Measurements from ENCODE around the gene HDLBP.
"Not testable (repeated sequence)": the region's sequence is repeated elsewhere in the genome, so short reads cannot be mapped to it uniquely, and the experiment has no call there.

HDLBP gene

GRCh38 chr2:241304039-241304670, 11.3 kb downstream of the HDLBP start:
- no peak for DNase-seq

GRCh38 chr2:241302759-241303651, 12.5 kb downstream of the HDLBP start:
- DNase-seq, result no peak

GRCh38 chr2:241302083-241302482, 13.4 kb downstream of the HDLBP start:
- no peak for DNase-seq

GRCh38 chr2:241300000-241300399, 15.5 kb downstream of the HDLBP start:
- DNase-seq, result no peak

GRCh38 chr2:241298673-241299072, 16.8 kb downstream of the HDLBP start:
- no peak for DNase-seq

GRCh38 chr2:241296767-241297166, 18.7 kb downstream of the HDLBP start:
- no peak for DNase-seq

- DNase-seq, result no peak
Measured at GRCh38 chr2:241295326-241296095, 20.0 kb downstream of the HDLBP start.

- DNase-seq, result not testable (repeated sequence)
Measured at GRCh38 chr2:241293378-241293797, 22.1 kb downstream of the HDLBP start.

- no peak for DNase-seq
Measured at GRCh38 chr2:241291977-241292376, 23.5 kb downstream of the HDLBP start.

GRCh38 chr2:241291153-241291552, 24.3 kb downstream of the HDLBP start:
- DNase-seq, result no peak

GRCh38 chr2:241289597-241289996, 25.9 kb downstream of the HDLBP start:
- DNase-seq, result no peak

GRCh38 chr2:241289053-241289452, 26.4 kb downstream of the HDLBP start:
- DNase-seq, result no peak

- DNase-seq, result no peak
Measured at GRCh38 chr2:241288324-241288888, 27.1 kb downstream of the HDLBP start.

GRCh38 chr2:241286348-241287090, 29.0 kb downstream of the HDLBP start:
- DNase-seq, result no peak

- no peak for DNase-seq
Measured at GRCh38 chr2:241285596-241285995, 29.9 kb downstream of the HDLBP start.

GRCh38 chr2:241282555-241282954, 32.9 kb downstream of the HDLBP start:
- no peak for DNase-seq

- DNase-seq, result no peak
Measured at GRCh38 chr2:241280291-241280690, 35.2 kb downstream of the HDLBP start.

- no peak for DNase-seq
Measured at GRCh38 chr2:241279828-241280227, 35.6 kb downstream of the HDLBP start.

GRCh38 chr2:241279413-241279812, 36.1 kb downstream of the HDLBP start:
- DNase-seq, result no peak

- not testable (repeated sequence) for DNase-seq
Measured at GRCh38 chr2:241278306-241278705, 37.2 kb downstream of the HDLBP start.

GRCh38 chr2:241275910-241276309, 39.6 kb downstream of the HDLBP start:
- DNase-seq, result no peak

GRCh38 chr2:241275504-241275903, 40.0 kb downstream of the HDLBP start:
- no peak for DNase-seq
